ENCODE measurements around the gene TRANK1.
A peak's percentile ranks its signal among the peaks of the same experiment; 100 is the strongest.
"Not testable (repeated sequence)": the region's sequence is repeated elsewhere in the genome, so short reads cannot be mapped to it uniquely, and the experiment has no call there.

TRANK1 gene

DNA sequence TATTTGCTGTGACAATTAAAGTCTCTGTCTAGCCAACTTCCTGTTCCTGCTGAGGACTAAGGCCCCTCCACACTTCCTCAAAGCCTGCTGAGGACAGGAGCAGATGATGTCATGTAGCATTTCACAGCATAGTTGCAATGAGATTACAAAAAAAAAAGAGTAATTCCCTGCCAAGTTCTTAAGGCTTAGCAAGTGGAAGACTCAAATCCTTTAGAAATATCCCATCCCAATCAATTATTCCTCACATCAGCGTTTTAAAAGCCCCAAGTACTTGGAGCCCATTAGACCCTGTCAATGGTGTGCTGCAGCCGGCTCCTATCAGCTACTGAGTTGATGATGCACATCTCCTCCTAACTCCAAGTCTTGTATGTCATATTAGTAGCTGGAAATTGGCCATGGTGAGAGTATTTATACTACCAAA lies 51.7 kb downstream of the TRANK1 start:
- no peak for TF ChIP-seq CTCF (IDR thresholded peaks at IDR 0.05; ENCODE audit: low read depth, low read length)
- no peak overlapping the region for H3K4me3 ChIP-seq (replicated peaks in 1 of 2; ENCODE audit: low read depth in 2 of 2, low read length in 2 of 2)
- peak; percentile 88 to 92 for DNase-seq (ENCODE audit: low read depth in 2 of 2)

GRCh38 chr3:36892457-36893136 lies 52.3 kb downstream of the TRANK1 start:
- H3K4me3 ChIP-seq (replicated peaks in 1 of 2; ENCODE audit: low read depth in 2 of 2, low read length in 2 of 2), result no peak overlapping the region
- no peak for DNase-seq (ENCODE audit: low read depth in 2 of 2)
- no peak for TF ChIP-seq CTCF (IDR thresholded peaks at IDR 0.05; ENCODE audit: low read depth, low read length)

DNA sequence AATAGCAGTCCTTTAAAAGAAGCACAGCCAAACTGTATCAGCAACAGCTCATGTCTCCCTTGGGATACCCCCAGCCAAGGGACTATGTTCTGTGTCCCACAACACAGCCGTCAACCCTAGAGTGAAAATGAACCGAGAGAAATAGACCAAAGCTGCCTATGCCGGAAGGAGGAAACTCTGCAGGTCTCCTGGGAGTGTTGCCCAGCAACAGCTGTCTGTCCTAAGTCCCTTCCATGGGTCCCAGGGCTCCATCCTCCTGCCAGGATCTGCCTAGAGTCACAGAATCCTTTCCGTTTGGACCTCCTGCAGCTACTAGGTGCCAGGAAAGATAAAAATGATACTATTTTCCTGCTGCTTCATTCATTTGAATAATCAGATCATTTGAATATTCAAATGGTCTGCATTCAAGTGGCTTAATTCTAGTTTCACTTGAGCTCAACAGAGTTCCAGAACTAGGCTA lies 53.1 kb downstream of the TRANK1 start:
- H3K4me3 ChIP-seq (replicated peaks in 1 of 2; ENCODE audit: low read depth in 2 of 2, low read length in 2 of 2), result no peak overlapping the region
- peak in 1 of 2 donors; percentile 36 for DNase-seq (ENCODE audit: low read depth in 2 of 2)
- TF ChIP-seq CTCF (IDR thresholded peaks at IDR 0.05; ENCODE audit: low read depth, low read length), result no peak

- DNase-seq (ENCODE audit: low read depth in 2 of 2); H3K4me3 ChIP-seq (replicated peaks in 1 of 2; ENCODE audit: low read depth in 2 of 2, low read length in 2 of 2): not testable (repeated sequence)
Observed at GRCh38 chr3:36891097-36891496, 53.8 kb downstream of the TRANK1 start.

DNA sequence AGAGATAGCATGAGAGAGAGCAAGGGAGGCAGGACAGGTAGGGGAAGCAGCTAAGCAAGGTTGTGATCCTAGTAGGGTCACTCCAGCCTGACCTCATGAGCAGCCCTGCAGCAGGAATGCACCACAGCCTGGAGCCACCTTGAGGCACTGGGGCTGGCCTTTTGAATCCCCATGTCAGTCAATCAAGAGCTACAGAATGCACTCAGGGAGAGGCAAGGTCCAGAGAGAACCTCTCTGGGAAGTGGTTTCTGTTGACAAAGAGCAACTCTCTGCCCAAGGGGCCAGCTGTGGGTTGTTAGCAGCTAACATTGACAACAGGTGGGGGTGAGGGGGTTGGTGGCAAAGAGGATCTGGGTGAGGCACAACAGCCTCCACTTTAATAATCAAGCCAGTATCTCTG lies 54.6 kb downstream of the TRANK1 start:
- no peak for DNase-seq (ENCODE audit: low read depth in 2 of 2)
- H3K4me3 ChIP-seq (replicated peaks in 1 of 2; ENCODE audit: low read depth in 2 of 2, low read length in 2 of 2), result no peak overlapping the region
- TF ChIP-seq CTCF (IDR thresholded peaks at IDR 0.05; ENCODE audit: low read depth, low read length), result no peak

DNA sequence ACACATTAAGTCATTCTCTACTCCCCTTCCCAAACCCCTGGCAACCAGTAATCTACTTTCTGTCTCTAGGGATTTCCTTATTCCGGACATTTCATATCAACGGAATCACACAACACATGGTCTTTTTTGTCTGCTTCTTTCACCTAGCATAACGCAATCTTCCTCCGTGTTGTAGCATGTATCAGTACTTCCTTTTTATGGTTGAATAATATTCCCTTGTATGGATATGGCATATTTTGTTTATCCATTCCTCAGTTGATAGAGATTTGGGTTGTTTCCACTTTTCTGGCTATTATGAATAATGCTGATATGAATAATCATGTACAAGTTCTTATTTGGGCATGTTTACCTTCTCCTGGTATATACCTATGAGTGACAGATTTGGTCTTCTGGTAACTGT lies 63.1 kb downstream of the TRANK1 start:
- no peak for DNase-seq (ENCODE audit: low read depth in 2 of 2)
- no peak for TF ChIP-seq CTCF (IDR thresholded peaks at IDR 0.05; ENCODE audit: low read depth, low read length)
- no peak overlapping the region for H3K4me3 ChIP-seq (replicated peaks in 1 of 2; ENCODE audit: low read depth in 2 of 2, low read length in 2 of 2)

DNA sequence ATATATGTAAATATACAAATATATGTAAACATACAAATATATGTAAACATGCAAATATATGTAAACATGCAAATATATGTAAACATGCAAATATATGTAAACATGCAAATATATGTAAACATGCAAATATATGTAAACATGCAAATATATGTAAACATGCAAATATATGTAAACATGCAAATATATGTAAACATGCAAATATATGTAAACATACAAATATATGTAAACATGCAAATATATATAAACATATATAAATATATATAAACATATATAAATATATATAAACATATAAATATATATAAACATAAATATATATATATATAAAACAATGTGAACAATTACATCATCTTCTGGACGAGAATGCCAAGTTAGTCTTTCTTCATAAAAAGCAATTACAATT lies 65.0 kb downstream of the TRANK1 start:
- not testable (repeated sequence) for H3K4me3 ChIP-seq (replicated peaks in 1 of 2; ENCODE audit: low read depth in 2 of 2, low read length in 2 of 2); DNase-seq (ENCODE audit: low read depth in 2 of 2)

Measured in cardiac fibroblast (primary cell).